Cardiac fibroblast (primary cell): ENCODE results near the gene FADS2.

Experiments used
- DNase-seq, 2 donors: peaks; one replicate each; pipeline versions ENCODE4 v3.0.0 to v3.0.0-alpha.2; 2010; ENCODE audit warnings: low read depth in 2 of 2
- H3K4me3 ChIP-seq, 2 donors: replicated peaks in 1 of 2; 1 replicate in 1 of 2; 2 replicates in 1 of 2; pipeline ENCODE4 v1.5.1; 2011; ENCODE audit warnings: low read depth in 2 of 2, low read length in 2 of 2, mild to moderate bottlenecking in 2 of 2, moderate library complexity in 1 of 2
- CTCF ChIP-seq: IDR thresholded peaks from one replicate; pipeline ENCODE4 v1.5.1; 2011; ENCODE audit warnings: low read depth, mild to moderate bottlenecking, low read length, inconsistent platforms

FADS2 gene

GRCh38 chr11:61888590-61888989, 60.5 kb downstream of the FADS2 start:
- DNase-seq: no peak
- no peak for TF ChIP-seq CTCF
- peak overlapping the region in 1 of 2 donors; percentile 21 for H3K4me3 ChIP-seq

- peak overlapping the region; percentile 89 to 92 for H3K4me3 ChIP-seq
- TF ChIP-seq CTCF: no peak
- DNase-seq: no peak
Measured at GRCh38 chr11:61889831-61890230, 61.7 kb downstream of the FADS2 start.

- DNase-seq: peak; percentile 64 to 86
- no peak for TF ChIP-seq CTCF
- H3K4me3 ChIP-seq: peak overlapping the region; percentile 89 to 92
Measured at GRCh38 chr11:61890529-61891330, 62.6 kb downstream of the FADS2 start.

- H3K4me3 ChIP-seq: peak within 1 kb of the TSS; percentile 89 to 92
- peak; percentile 72 to 90 for DNase-seq
- TF ChIP-seq CTCF: no peak
Measured at GRCh38 chr11:61891331-61892084, 63.4 kb downstream of the FADS2 start, which contains the start of gene FADS3. Gene FADS3, minus strand, starts transcription at chr11:61891545. Its CDS starts 164 bp downstream, at chr11:61891381.

- no peak for DNase-seq
- H3K4me3 ChIP-seq: no peak overlapping the region
- TF ChIP-seq CTCF: no peak
Measured at GRCh38 chr11:61892085-61892370, 63.9 kb downstream of the FADS2 start.

- peak; percentile 94 to 97 for DNase-seq
- H3K4me3 ChIP-seq: no peak overlapping the region
- TF ChIP-seq CTCF: no peak
Measured at GRCh38 chr11:61893981-61894380, 65.9 kb downstream of the FADS2 start.
